K562 (cell line): ENCODE results near the gene XPOT. TPM values are rescaled to one million over a fixed set of nuclear protein-coding genes. Genes with fewer than 3 reads are reported as not detected.
A peak's percentile ranks its signal among the peaks of the same experiment; 100 is the strongest.

Source experiments
- ATAC-seq: fragments of 200-7000 bp; cut with Tn5 transposase; 3 replicates; pipeline ENCODE4 v1.9.1; 2020; ENCODE audit warnings: moderate library complexity
- BruUV-seq: library from RNA; stranded (reverse); fragments of 400-500 nt; replicated peaks from 2 replicates; lab custom pipeline; 2021; lab: Mats Ljungman, UMichigan
- CTCF ChIA-PET: fragments of 300-600 bp; formaldehyde crosslinking; extraction: SDS; loops from one replicate; lab custom pipeline; 2021; ENCODE audit warnings: low intra/inter-chr PET ratio; lab: Yijun Ruan, JAX
- POLR2A ChIA-PET: fragments of 300-600, 350-650 bp; sonication (Branson Sonifier 250); formaldehyde crosslinking; extraction: SDS; loops from one replicate; lab custom pipeline; 2021; ENCODE audit warnings: antibody characterized with exemption, inconsistent platforms; lab: Yijun Ruan, JAX
- DNase-seq, 4 experiments: peaks; one replicate each; pipeline versions ENCODE4 v3.0.0 to v3.0.0-alpha.2; 2011 to 2018; ENCODE audit warnings: low spot score in 3 of 4, mixed read lengths in 3 of 4; ENCODE audit errors: extremely low read depth in 1 of 4
- FAIRE-seq: peaks from 2 replicates; lab custom pipeline; 2011; peaks lifted over from hg19 to GRCh38; lab: Jason Lieb, UNC
- H2AFZ ChIP-seq: 2 replicates; pipeline ENCODE4 v1.6.0; 2011; ENCODE audit warnings: low read depth, low read length, control low read depth, inconsistent platforms
- H3K27ac ChIP-seq: fragments of 200-600 bp; 3 replicates; pipeline ENCODE4 v1.8.0; 2011; ENCODE audit warnings: low read depth, mild to moderate bottlenecking, control low read depth, inconsistent platforms, low read length, moderate library complexity, mixed read lengths; ENCODE audit errors: extremely low read depth
- H3K27me3 ChIP-seq, 2 experiments: fragments of 300-600 bp in 1 of 2; 2 replicates in 1 of 2; 3 replicates in 1 of 2; pipeline versions ENCODE4 v1.6.0 to v1.8.0; 2011; ENCODE audit warnings: inconsistent platforms in 2 of 2, low read length in 2 of 2, mild to moderate bottlenecking in 1 of 2, mixed read lengths in 1 of 2, moderate library complexity in 1 of 2; ENCODE audit not compliant: control insufficient read depth in 2 of 2, insufficient read depth in 2 of 2
- H3K36me3 ChIP-seq: fragments of 300-600 bp; 3 replicates; pipeline ENCODE4 v1.8.0; 2011; ENCODE audit warnings: mild to moderate bottlenecking, low read length, inconsistent platforms; ENCODE audit not compliant: control insufficient read depth, insufficient read depth
- H3K4me1 ChIP-seq, 2 experiments: fragments of 200-600 bp in 1 of 2; replicated peaks in 1 of 2; 2 replicates in 1 of 2; 3 replicates in 1 of 2; pipeline versions ENCODE4 v1.5.1 to v1.8.0; 2011; ENCODE audit warnings: inconsistent platforms in 2 of 2, low read length in 2 of 2, mild to moderate bottlenecking in 1 of 2, mixed read lengths in 1 of 2, moderate library complexity in 1 of 2; ENCODE audit not compliant: control insufficient read depth in 2 of 2, insufficient read depth in 2 of 2
- H3K4me2 ChIP-seq: 2 replicates; pipeline ENCODE4 v1.6.1; 2011; ENCODE audit warnings: low read length, control low read depth, inconsistent platforms, mixed read lengths; ENCODE audit not compliant: insufficient read depth
- H3K4me3 ChIP-seq: fragments of 200-600 bp; sonication (generic), shearing (Covaris generic); 2 replicates; pipeline ENCODE4 v1.5.1; 2016; ENCODE audit warnings: control low read depth, inconsistent platforms
- H3K79me2 ChIP-seq: fragments of 200-600 bp; 3 replicates; pipeline ENCODE4 v1.8.0; 2011; ENCODE audit warnings: low read length, inconsistent platforms; ENCODE audit not compliant: control insufficient read depth, insufficient read depth
- H3K9ac ChIP-seq, 2 experiments: 2 replicates each; pipeline versions ENCODE4 v1.6.0 to v1.6.1; 2011; ENCODE audit warnings: low read depth in 2 of 2, low read length in 2 of 2, control low read depth in 1 of 2, inconsistent platforms in 1 of 2, mild to moderate bottlenecking in 1 of 2, mixed read lengths in 1 of 2; ENCODE audit not compliant: insufficient read depth in 1 of 2
- H3K9me1 ChIP-seq: one replicate; pipeline ENCODE4 v1.6.0; 2011; ENCODE audit warnings: inconsistent platforms, mild to moderate bottlenecking, low read length, moderate library complexity; ENCODE audit not compliant: control insufficient read depth, insufficient read depth
- H3K9me3 ChIP-seq: replicated peaks from 2 replicates; pipeline ENCODE4 v1.5.1; 2011; ENCODE audit warnings: low read depth, low read length, inconsistent platforms; ENCODE audit not compliant: control insufficient read depth, insufficient read depth
- H4K20me1 ChIP-seq: replicated peaks from 2 replicates; pipeline ENCODE4 v1.6.1; 2011; ENCODE audit warnings: low read length, inconsistent platforms, mixed read lengths; ENCODE audit not compliant: control insufficient read depth, insufficient read depth
- CEBPB ChIP-seq: fragments of 450-650 bp; IDR thresholded peaks from 2 replicates; pipeline ENCODE4 v1.6.1; 2016; ENCODE audit warnings: missing genetic modification characterization, missing compliant biosample characterization
- CEBPG ChIP-seq, 3 experiments: fragments of 200-800 bp in 1 of 3; sonication (Bioruptor generic) in 1 of 3; sonication (generic) in 1 of 3; formaldehyde crosslinking in 1 of 3; IDR thresholded peaks in 2 of 3; conservative IDR thresholded peaks in 1 of 3; 2 replicates each; pipeline versions ENCODE4 v1.6.1 to v1.8.0; 2016 to 2022; ENCODE audit warnings: missing compliant biosample characterization in 2 of 3, missing genetic modification characterization in 2 of 3, mild to moderate bottlenecking in 1 of 3, missing genetic modification reagents in 1 of 3
- ILK ChIP-seq: fragments of 450-650 bp; IDR thresholded peaks from 2 replicates; pipeline ENCODE4 v1.6.1; 2016; ENCODE audit warnings: missing genetic modification characterization, low read depth, mild to moderate bottlenecking, missing compliant biosample characterization, moderate library complexity, borderline replicate concordance
- MYNN ChIP-seq, 2 experiments: sonication (generic); formaldehyde crosslinking in 1 of 2; IDR thresholded peaks; 2 replicates each; pipeline versions ENCODE4 v1.5.0 to v1.6.1; 2016 to 2020; ENCODE audit warnings: antibody characterized with exemption in 1 of 2, missing genetic modification reagents in 1 of 2
- ZNF121 ChIP-seq: sonication (generic); formaldehyde crosslinking; conservative IDR thresholded peaks from 2 replicates; pipeline ENCODE4 v1.8.0; 2022; ENCODE audit warnings: missing genetic modification reagents
- WGBS: fragments of 100-300 bp; shearing (Covaris generic); methylation state at CpG from one replicate; pipeline ENCODE4 v1.1.6; 2016; ENCODE audit warnings: low coverage, mixed read lengths; ENCODE audit not compliant: insufficient coverage; ENCODE audit errors: missing lambda C conversion rate; 5-methylcytosine and 5-hydroxymethylcytosine counted together
- in situ Hi-C: fragments of 300-500 bp; cut with MboI; formaldehyde crosslinking; loops from 4 replicates; pipeline ENCODE4 v1.15.0; 2018; ENCODE audit warnings: inconsistent platforms, mixed read lengths
- intact Hi-C: fragments of 100-400 bp; cut with micrococcal nuclease; formaldehyde crosslinking; loops from 2 replicates; pipeline ENCODE4 v1.14.2; 2022
- polyA plus RNA-seq, 8 experiments: library from polyadenylated mRNA; depleted of rRNA in 4 of 8; stranded (reverse) in 5 of 8; unstranded in 3 of 8; fragments of >200 nt; fragmentation: Nextera tagmentation in 2 of 8; fragmentation: Illumina TruSeq in 1 of 8; extraction: Ambion mirVana in 2 of 8; extraction: Trizol in 1 of 8; gene quantifications; 2 replicates each; pipeline versions ENCODE4 v1.2.1 to v1.2.3, GENCODE V29; 2011 to 2014; ENCODE audit warnings: inconsistent platforms in 1 of 8, missing spikeins in 1 of 8
- total RNA-seq, 7 experiments: library from RNA; depleted of rRNA in 6 of 7; stranded (reverse); fragments of >200 nt in 6 of 7; fragmentation: Illumina TruSeq in 2 of 7; extraction: Trizol in 2 of 7; gene quantifications; 2 replicates each; pipeline versions ENCODE4 v1.2.1 to v1.2.3, GENCODE V29; 2011 to 2021; ENCODE audit warnings: low replicate concordance in 1 of 7

Gene XPOT
- total and polyA plus RNA-seq, 9 of the 15 experiments (the other 6 are each of a cell fraction or from before 2014, with no cell fraction given) = 26.2 to 192 (median 102) TPM

GRCh38 chr12:64433915-64434314, 29.7 kb downstream of the XPOT start:
- intact Hi-C loops = no loop called here

GRCh38 chr12:64440100-64440499, 35.9 kb downstream of the XPOT start:
- H3K4me3 ChIP-seq = no peak overlapping the region
- no peak overlapping the region for H2AFZ ChIP-seq
- H3K9me3 ChIP-seq = no peaks in the 10 kb centered on the region
- CTCF ChIA-PET = no interaction called here
- no peaks in the 10 kb centered on the region for H3K27me3 ChIP-seq
- POLR2A ChIA-PET = interaction anchor here (1.1 to 1.5 kb wide), 2 partner anchors 13 to 23 kb away, joined by 3 to 4 read pairs; no protein-coding TSS in a partner anchor
- H3K9me1 ChIP-seq = no peaks in the 10 kb centered on the region
- H3K79me2 ChIP-seq = no peaks in the 10 kb centered on the region; the same call in 2 of the 3 replicates
- no peak for DNase-seq
- H3K36me3 ChIP-seq = peaks cover 96% of the 10 kb centered on the region
- FAIRE-seq = no peak
- no peak overlapping the region for H3K9ac ChIP-seq
- H3K4me2 ChIP-seq = no peak overlapping the region
- TF ChIP-seq CEBPG (CRISPR knock-in tag; IDR thresholded peaks at IDR 0.05) (no peak), CEBPG (tag; conservative IDR thresholded peaks at IDR 0.05 in 1 of 2, IDR thresholded peaks at IDR 0.05 in 1 of 2) (peak; percentile 40 to 55; a peak in 3 of 4 replicates), MYNN (IDR thresholded peaks at IDR 0.05) (no peak), MYNN (CRISPR knock-in tag; IDR thresholded peaks at IDR 0.05) (no peak), CEBPB (tag) (peak; percentile 84)
- intact Hi-C loops = no loop called here
- H3K4me1 ChIP-seq = no peaks in the 10 kb centered on the region
- no TSS peak for BruUV-seq
- no peaks in the 10 kb centered on the region for H4K20me1 ChIP-seq
- no peak overlapping the region for H3K27ac ChIP-seq
- in situ Hi-C loops = no loop called here
- WGBS = 100% methylated on average over 1 of the region's 1 CpG
- no peak for ATAC-seq

More at GRCh38 chr12:64433915-64434314, 29.7 kb downstream of the XPOT start:
- Histone ChIP-seq H3K9me1 (no peaks in the 10 kb centered on the region), H3K9me3 (no peaks in the 10 kb centered on the region), H3K27ac (no peak overlapping the region), H3K4me3 (no peak overlapping the region), H3K79me2 (peaks cover 3% of the 10 kb centered on the region; the same call in 1 of the 3 replicates)
- no peak for FAIRE-seq
- CTCF ChIA-PET = no interaction called here
- no peak for ATAC-seq
- DNase-seq = no peak
- BruUV-seq = no TSS peak
- in situ Hi-C loops = no loop called here
- no peak for TF ChIP-seq ILK (tag)
- TF ChIP-seq ZNF121 (CRISPR knock-in tag) = peak; percentile 56; the same call in 1 of the 2 replicates
- TF ChIP-seq, all 486 proteins: peak for 1
- Histone ChIP-seq H2AFZ (no peak overlapping the region), H3K4me2 (no peak overlapping the region), H3K4me1 (no peaks in the 10 kb centered on the region), H3K27me3 (no peaks in the 10 kb centered on the region), H3K9ac (no peak overlapping the region), H4K20me1 (no peaks in the 10 kb centered on the region), H3K36me3 (peaks cover 97% of the 10 kb centered on the region)
- WGBS = 91% methylated on average over 5 of the region's 5 CpGs
- POLR2A ChIA-PET = no interaction called here
